ENCODE data around the gene NDUFA6.

Gene NDUFA6

DNA sequence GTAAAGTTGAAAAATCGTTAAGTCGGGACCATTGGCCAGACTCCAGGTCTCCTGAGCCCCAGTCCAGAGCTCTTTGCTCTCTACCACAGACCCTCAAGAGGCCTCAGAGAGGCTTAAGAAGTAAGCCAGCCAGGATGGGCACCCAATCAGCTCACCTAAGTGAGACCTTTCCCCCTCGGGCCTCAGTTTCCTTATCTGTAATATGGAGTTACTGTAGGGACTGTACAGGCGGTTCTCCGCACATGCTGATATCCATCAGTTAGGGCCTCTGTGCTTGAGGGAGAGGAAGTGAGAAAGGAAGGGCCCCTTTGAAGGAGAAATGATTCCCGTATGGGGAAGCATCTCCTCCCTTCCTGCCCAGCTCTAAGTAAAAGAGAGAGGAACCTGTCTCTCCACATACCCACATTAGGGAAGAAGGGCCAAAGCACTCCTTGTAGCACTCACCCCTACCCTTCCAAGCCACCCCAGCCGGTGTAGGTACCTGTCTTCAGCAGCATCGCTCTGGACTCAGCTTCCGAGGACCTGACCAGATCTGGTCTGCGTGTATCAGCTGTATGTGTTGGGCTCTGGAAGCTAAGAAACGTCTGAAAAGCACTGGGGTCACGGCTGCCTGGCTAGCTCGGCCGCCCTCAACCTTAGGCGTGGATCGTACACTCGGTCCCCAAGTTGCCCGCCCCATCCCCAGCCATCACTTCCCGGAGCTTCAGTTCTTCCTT is 20.6 kb downstream of the NDUFA6 start:
- no peak overlapping the region for H2AFZ ChIP-seq (ENCODE audit: low read length)
- peaks cover 18% of the 10 kb centered on the region for H3K4me1 ChIP-seq (ENCODE audit: insufficient read depth, low read length, severe bottlenecking)
- peak overlapping the region; percentile 1 for H3K27ac ChIP-seq (ENCODE audit: low read depth, low read length, poor library complexity, severe bottlenecking)

GRCh38 chr22:42068291-42068690 is 22.3 kb downstream of the NDUFA6 start:
- H3K79me2 ChIP-seq (ENCODE audit: insufficient read depth, low read length) = no peaks in the 10 kb centered on the region
- no peak overlapping the region for H3K4me2 ChIP-seq (ENCODE audit: low read length)
- TF ChIP-seq CTCF (IDR thresholded peaks at IDR 0.05; ENCODE audit: low read length) = no peak
- no peak overlapping the region for H3K9ac ChIP-seq (ENCODE audit: low read length)
- H3K36me3 ChIP-seq (ENCODE audit: insufficient read depth, low read length) = peaks cover 19% of the 10 kb centered on the region
- H3F3A ChIP-seq (ENCODE audit: insufficient read depth, low read length) = no peaks in the 10 kb centered on the region
- H4K20me1 ChIP-seq (ENCODE audit: insufficient read depth, low read length) = no peaks in the 10 kb centered on the region
- no peaks in the 10 kb centered on the region for H3K27me3 ChIP-seq (ENCODE audit: insufficient read depth, low read length)
- H3K9me2 ChIP-seq (ENCODE audit: low read depth, low read length) = no peaks in the 10 kb centered on the region
- H2AFZ ChIP-seq (ENCODE audit: low read length) = no peak overlapping the region
- H3K4me3 ChIP-seq (ENCODE audit: low read depth, low read length, poor library complexity, severe bottlenecking) = no peak overlapping the region
- H3K9me3 ChIP-seq (ENCODE audit: low read length) = no peaks in the 10 kb centered on the region
- H3K4me1 ChIP-seq (ENCODE audit: insufficient read depth, low read length, severe bottlenecking) = peaks cover 18% of the 10 kb centered on the region
- H3K27ac ChIP-seq (ENCODE audit: low read depth, low read length, poor library complexity, severe bottlenecking) = no peak overlapping the region

More for the DNA sequence above, 20.6 kb downstream of the NDUFA6 start:
- H3K27me3 ChIP-seq (ENCODE audit: insufficient read depth, low read length) = no peaks in the 10 kb centered on the region
- H3K9me3 ChIP-seq (ENCODE audit: low read length) = no peaks in the 10 kb centered on the region
- H3K9me2 ChIP-seq (ENCODE audit: low read depth, low read length) = no peaks in the 10 kb centered on the region
- no peaks in the 10 kb centered on the region for H3F3A ChIP-seq (ENCODE audit: insufficient read depth, low read length)
- peaks cover 14% of the 10 kb centered on the region for H3K36me3 ChIP-seq (ENCODE audit: insufficient read depth, low read length)
- TF ChIP-seq CTCF (IDR thresholded peaks at IDR 0.05; ENCODE audit: low read length) = no peak
- no peak for TF ChIP-seq EZH2 (IDR thresholded peaks at IDR 0.05; ENCODE audit: borderline replicate concordance, low read length)
- peak overlapping the region; percentile 70 for H3K9ac ChIP-seq (ENCODE audit: low read length)
- peak overlapping the region; percentile 67 for H3K4me3 ChIP-seq (ENCODE audit: low read depth, low read length, poor library complexity, severe bottlenecking)
- no peaks in the 10 kb centered on the region for H3K79me2 ChIP-seq (ENCODE audit: insufficient read depth, low read length)
- H3K4me2 ChIP-seq (ENCODE audit: low read length) = peak overlapping the region; percentile 87
- no peaks in the 10 kb centered on the region for H4K20me1 ChIP-seq (ENCODE audit: insufficient read depth, low read length)

DNA sequence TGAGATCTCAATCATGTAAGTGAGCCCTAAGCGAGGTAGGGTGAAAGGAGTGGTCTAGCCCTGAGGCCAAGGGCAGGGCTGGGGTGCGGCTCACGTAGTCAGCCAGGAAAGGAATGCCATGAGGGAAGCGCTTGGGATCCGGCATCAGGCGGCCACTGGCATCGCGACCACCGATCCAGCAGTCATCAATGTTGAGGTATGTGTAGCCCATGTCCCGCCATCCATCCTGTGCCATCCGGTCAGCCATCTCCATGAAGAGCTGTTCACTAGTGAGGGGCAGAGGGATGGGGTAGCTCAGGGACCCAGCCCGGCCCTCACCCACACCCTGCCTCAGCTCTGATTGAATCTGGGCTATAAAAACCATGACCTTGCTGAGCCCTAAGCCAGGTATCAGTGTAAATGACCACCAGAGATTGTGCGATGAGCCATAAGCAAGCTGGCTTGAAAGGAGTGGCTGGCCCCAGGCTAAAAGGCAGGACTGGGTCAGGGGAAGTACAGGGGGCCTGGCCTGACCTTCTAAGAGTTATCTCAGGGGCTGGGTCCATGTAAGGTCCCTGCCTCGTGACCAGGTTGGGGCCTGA is 22.8 kb downstream of the NDUFA6 start:
- Histone ChIP-seq H3K9me3 (ENCODE audit: low read length) (no peaks in the 10 kb centered on the region), H3K27ac (ENCODE audit: low read depth, low read length, poor library complexity, severe bottlenecking) (no peak overlapping the region), H3K4me1 (ENCODE audit: insufficient read depth, low read length, severe bottlenecking) (peaks cover 18% of the 10 kb centered on the region), H3K4me2 (ENCODE audit: low read length) (no peak overlapping the region), H3K79me2 (ENCODE audit: insufficient read depth, low read length) (no peaks in the 10 kb centered on the region), H3F3A (ENCODE audit: insufficient read depth, low read length) (no peaks in the 10 kb centered on the region), H3K9ac (ENCODE audit: low read length) (no peak overlapping the region), H3K36me3 (ENCODE audit: insufficient read depth, low read length) (peaks cover 21% of the 10 kb centered on the region), H3K27me3 (ENCODE audit: insufficient read depth, low read length) (no peaks in the 10 kb centered on the region), H3K9me2 (ENCODE audit: low read depth, low read length) (no peaks in the 10 kb centered on the region), H4K20me1 (ENCODE audit: insufficient read depth, low read length) (no peaks in the 10 kb centered on the region), H2AFZ (ENCODE audit: low read length) (no peak overlapping the region), H3K4me3 (ENCODE audit: low read depth, low read length, poor library complexity, severe bottlenecking) (no peak overlapping the region)
- TF ChIP-seq CTCF (IDR thresholded peaks at IDR 0.05; ENCODE audit: low read length) = no peak
- TF ChIP-seq EZH2 (IDR thresholded peaks at IDR 0.05; ENCODE audit: borderline replicate concordance, low read length) = no peak

Measured in OCI-LY1 (cell line).